COLO829 (cell line): Measurements from ENCODE around the gene PPT1.
A peak's percentile ranks its signal among the peaks of the same experiment; 100 is the strongest.
"Not testable (repeated sequence)": the region's sequence is repeated elsewhere in the genome, so short reads cannot be mapped to it uniquely, and the experiment has no call there.

Source experiments
- DNase-seq: peaks from one replicate; pipeline ENCODE4 v3.0.0; 2012; ENCODE audit warnings: low spot score

PPT1 gene

DNA sequence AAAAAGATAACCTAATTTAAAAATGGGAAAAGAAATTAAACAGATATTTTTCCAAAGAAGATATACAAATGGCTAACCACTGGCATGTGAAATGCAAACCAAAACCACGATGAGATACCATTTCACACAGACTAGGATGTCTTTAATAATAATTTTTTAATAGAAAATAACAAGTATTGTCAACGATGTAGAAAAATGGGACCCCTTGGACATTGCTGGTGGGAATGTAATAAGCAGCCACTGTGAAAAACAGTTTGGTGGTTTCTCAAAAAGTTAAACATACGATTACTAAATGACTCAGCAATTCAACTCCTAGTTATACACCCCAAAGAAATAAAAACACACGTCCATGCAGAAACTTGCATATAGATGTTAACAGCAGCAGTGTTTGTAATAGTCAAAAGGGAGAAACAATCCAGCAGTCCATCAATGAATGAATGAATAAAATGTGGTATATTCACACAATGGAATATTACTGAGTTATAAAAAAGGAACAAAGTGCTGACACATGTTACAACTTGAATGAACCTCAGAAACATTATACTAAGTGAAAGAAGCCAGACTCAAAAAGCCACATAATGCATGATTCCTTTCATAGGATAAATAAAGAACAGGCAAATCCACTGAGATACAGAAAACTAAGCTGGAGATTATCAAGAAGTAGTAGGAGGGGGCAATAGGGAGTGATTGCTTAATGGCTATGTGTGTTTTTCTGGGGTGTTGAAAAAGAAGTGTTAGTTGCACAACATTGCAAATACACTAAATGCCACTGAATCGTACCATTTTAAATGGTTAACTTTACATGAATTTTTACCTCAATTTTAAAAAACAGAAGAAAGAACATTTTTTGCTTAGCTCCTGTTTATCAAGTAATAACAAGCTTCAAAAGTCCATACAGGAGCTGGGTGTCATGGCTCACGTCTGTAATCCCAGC is 4.1 kb downstream of the PPT1 start:
- DNase-seq, result no peak

- no peak for DNase-seq
These were observed 4.8 kb downstream of the PPT1 start for GRCh38 chr1:40092241-40092640.

- no peak for DNase-seq
These were observed 6.2 kb downstream of the PPT1 start for GRCh38 chr1:40090652-40091355.

GRCh38 chr1:40084750-40085149 is 12.3 kb downstream of the PPT1 start:
- DNase-seq, result not testable (repeated sequence)

DNA sequence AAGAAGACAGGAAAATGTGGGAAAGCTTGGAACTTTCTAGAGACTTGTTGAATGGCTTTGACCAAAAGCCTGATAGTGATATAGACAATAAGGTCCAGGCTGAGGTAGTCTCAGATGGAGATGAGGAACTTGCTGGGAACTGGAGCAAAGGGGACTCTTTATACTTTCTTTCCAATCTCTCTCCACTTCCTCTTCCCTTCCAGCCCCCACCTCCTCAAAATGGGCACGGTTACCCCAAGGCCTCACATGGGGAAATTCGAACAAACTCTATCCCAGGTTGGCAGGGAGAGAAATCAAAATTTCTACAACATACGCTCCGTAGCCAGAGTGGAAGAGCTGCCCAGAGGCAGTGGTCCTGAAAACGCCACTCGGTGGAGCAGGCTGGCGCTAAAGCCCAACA is 15.2 kb downstream of the PPT1 start:
- DNase-seq, result no peak

GRCh38 chr1:40079774-40080400 is 17.2 kb downstream of the PPT1 start:
- DNase-seq, result no peak

GRCh38 chr1:40078512-40079333 is 18.3 kb downstream of the PPT1 start:
- DNase-seq, result peak; percentile 45

- DNase-seq, result peak; percentile 34
These were observed 20.1 kb downstream of the PPT1 start for GRCh38 chr1:40076895-40077312.

- DNase-seq, result no peak
These were observed 21.8 kb downstream of the PPT1 start for GRCh38 chr1:40075266-40075665.

- DNase-seq, result no peak
These were observed 24.0 kb downstream of the PPT1 start for GRCh38 chr1:40073062-40073461.

DNA sequence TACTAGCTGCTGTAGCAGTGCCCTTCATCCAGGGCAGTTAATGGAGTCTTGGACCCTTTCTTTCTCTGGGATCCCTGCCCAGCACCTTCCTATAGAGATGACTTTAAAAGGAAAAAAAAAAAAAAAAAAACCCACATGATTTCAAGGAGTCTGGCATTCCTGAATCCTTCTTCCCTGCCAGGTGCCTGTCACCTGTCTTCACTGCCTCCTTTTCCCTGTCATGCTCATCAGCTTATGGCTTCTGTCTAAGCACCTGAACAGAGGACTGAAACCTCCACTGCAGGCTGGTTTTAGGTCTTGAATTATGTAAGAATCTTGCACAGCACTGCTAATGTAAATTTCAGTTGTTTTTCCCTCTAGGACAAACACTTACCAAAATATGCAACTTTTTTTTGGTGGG is 24.9 kb downstream of the PPT1 start:
- no peak for DNase-seq

DNA sequence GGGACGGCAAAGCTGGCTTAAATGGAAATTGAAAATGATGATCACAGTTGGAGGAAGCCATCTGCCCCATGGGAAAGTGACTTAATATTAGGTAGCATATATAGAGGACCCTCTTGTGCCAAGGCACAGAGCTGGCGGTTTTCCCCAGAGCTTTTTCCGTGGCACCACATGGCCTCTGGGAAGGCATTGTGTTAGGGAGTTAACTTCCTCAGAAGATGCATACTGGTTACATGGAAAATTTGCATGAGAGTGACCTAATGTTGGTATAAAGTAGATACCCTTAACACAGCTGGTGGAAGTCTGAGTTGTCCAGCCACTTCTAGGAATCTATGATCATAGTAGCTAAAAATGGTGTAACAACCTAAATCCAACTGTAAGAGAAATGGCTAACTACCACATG is 29.2 kb downstream of the PPT1 start:
- DNase-seq, result no peak

- DNase-seq, result peak; percentile 48
These were observed 30.0 kb downstream of the PPT1 start for GRCh38 chr1:40067023-40067422.

DNA sequence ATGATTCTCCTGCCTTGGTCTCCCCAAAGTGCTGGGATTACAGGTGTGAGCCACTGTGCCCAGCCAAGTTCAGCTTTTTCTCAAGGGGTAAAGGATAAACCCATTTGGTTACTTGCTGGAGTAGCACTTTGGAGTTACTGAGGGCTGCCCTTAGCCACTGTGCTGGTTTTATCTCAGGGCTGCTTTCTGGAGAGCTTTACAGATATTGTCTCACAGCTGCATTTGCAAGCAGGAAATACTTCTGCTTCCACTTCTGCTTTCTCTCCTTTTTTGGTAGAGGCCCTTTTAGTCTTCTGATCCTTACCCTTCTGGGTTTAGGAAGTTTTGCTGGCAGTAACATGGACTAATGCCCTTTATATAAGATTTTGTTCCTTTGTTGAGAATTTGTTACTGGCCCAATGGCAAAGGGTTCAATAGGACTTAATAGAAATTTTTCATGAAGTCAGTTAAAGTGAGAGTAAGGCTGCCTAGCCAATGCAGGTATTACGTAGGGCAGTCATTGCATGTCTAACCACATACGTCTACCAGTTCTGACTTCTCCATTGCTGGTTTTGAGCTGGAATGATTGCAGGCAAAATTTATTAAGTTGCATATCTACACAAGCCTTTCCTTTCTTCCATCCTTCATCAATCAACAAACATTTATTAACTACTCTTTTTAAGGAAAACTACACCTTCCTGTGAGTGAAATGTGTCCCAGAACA is 32.1 kb downstream of the PPT1 start:
- DNase-seq, result no peak

- DNase-seq, result no peak
These were observed 36.9 kb downstream of the PPT1 start for GRCh38 chr1:40059960-40060750.

DNA sequence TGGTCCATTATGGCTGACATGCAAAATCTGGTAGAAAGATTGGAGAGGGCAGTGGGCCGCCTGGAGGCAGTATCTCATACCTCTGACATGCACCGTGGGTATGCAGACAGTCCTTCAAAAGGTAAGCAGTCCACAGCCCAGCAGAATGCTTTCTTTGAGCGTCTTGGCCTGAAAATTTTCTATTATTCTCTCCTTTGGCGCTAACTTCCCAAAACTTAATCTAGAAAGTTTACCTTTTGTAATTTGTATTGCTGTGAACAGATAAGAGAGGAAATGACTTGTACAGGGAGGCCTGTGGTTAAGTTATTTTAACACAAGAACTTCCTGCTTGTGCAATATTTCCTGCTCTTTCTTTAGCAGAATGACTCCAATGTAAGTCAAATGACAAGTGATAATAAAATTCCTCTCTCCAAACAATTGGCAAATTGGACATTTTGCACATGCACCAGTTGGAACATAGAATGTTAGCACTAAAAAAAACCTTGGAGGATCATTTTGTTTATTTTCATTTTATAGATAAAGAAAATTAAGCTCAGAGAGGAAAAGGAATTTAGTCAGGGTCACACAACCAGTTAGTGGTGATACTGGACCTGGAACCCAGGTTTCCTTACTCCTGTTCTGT is 37.6 kb downstream of the PPT1 start:
- DNase-seq, result no peak

DNA sequence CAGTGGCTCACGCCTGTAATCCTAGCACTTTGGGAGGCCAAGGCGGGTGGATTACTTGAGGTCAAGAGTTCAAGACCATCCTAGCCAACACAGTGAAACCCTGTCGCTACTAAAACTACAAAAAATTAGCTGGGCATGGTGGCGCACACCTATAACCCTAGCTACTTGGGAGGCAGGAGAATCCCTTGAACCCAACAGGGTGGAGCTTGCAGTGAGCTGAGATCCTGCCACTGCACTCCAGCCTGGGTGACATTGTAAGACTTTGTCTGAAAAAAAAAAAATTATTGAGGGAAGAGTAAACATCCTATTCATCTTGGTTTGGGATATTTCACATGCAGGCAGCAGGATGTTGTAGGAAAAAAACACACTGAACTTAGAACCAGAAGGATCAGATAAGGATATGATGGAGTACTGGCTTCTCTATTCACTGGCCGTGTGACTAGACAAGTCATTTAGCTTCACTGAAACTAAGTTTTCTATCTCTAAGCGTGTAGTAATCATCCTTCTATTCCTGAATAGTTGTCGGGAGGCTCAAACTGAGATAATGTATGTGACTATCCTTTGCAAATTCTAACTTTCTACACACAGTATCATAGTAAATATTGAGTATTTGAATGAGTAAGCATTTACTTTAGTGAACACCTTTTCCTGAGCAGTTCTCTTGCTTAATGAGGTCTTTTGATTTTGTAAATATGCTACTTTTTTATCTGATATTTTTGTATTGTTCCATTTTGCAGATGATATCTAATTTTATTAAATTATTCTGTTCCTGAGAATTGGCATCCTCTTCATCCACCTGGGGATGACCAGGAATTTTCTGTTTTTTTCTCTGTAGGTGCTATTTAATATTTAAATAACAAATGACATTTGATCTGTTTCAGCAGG is 38.4 kb downstream of the PPT1 start:
- no peak for DNase-seq

GRCh38 chr1:40058097-40058452 is 39.0 kb downstream of the PPT1 start:
- DNase-seq, result no peak
